Right ventricle myocardium superior (tissue), 1 donor: ENCODE measurements around the gene LNX2. TPM values are rescaled to one million over a fixed set of nuclear protein-coding genes. Genes with fewer than 3 reads are reported as not detected.

Experiments used
- ATAC-seq: fragments of 200-7000 bp; cut with Tn5 transposase; one replicate; pipeline ENCODE4 v1.9.1; 2020; ENCODE audit warnings: mild to moderate bottlenecking; ENCODE audit not compliant: poor library complexity
- DNase-seq: peaks from one replicate; pipeline ENCODE4 v3.0.0-alpha.2; 2020
- intact Hi-C: fragments of 100-400 bp; cut with DNase I; formaldehyde crosslinking; loops from one replicate; pipeline ENCODE4 v1.11.2; 2022
- total RNA-seq: library from RNA; stranded (reverse); fragmentation: NEBNext Ultra II Directional; extraction: Animal tissue kit (Norgen Biotek cat#: 25700); gene quantifications from one replicate; pipeline ENCODE4 v1.2.1, GENCODE V29; 2021
- donor health status: DM: no; HTN: yes; CAD: no; lungs with severe emphysema.

Gene LNX2
- total RNA-seq, 1 donor from 2014 or later = 9.7 TPM

- no peak for ATAC-seq
- DNase-seq = no peak
- intact Hi-C loops = no loop called here
Observed at GRCh38 chr13:27496536-27497273, 123.6 kb downstream of the LNX2 start.

GRCh38 chr13:27496006-27496405 is 124.3 kb downstream of the LNX2 start:
- DNase-seq = no peak
- ATAC-seq = no peak
- intact Hi-C loops = no loop called here

Other genes with a start within 250 kb of the LNX2 start
- 211 TPM for gene GTF3A, start 195.9 kb downstream of the LNX2 start, total RNA-seq
- 189 TPM for gene MTIF3, start 170.0 kb downstream of the LNX2 start, total RNA-seq
- gene POLR1D, start 1.4 kb upstream of the LNX2 start, total RNA-seq = 81.1 TPM
- not detected for gene GSX1, start 172.0 kb upstream of the LNX2 start, total RNA-seq